HepG2 (cell line): ENCODE data around the gene LRIG1.

Experiments
- EZH2 ChIP-seq: conservative IDR thresholded peaks from 2 replicates; pipeline ENCODE4 v1.6.1; 2012; ENCODE audit warnings: mild to moderate bottlenecking, low read depth, low read length, moderate library complexity
- RAD51 ChIP-seq: fragments of 450-650 bp; IDR thresholded peaks from 2 replicates; pipeline ENCODE4 v1.6.1; 2016; ENCODE audit warnings: borderline replicate concordance
- SMAD3 ChIP-seq: sonication (generic); formaldehyde crosslinking; IDR thresholded peaks from 2 replicates; pipeline ENCODE4 v1.4.0; 2020; ENCODE audit warnings: missing genetic modification reagents
- SP1 ChIP-seq, 2 experiments: fragments of 450-650 bp in 1 of 2; sonication (generic) in 1 of 2; formaldehyde crosslinking in 1 of 2; IDR thresholded peaks; 2 replicates each; pipeline versions ENCODE4 v1.4.0 to v1.6.1; 2016 to 2020; ENCODE audit warnings: missing genetic modification reagents in 1 of 2
- TF ChIP-seq, protein P1 (sequence below): sonication (generic); formaldehyde crosslinking; IDR thresholded peaks from 2 replicates; pipeline ENCODE4 v1.8.0; 2022; ENCODE audit warnings: mild to moderate bottlenecking, missing genetic modification reagents, borderline replicate concordance
- TF ChIP-seq, protein P2 (sequence below): sonication (generic); formaldehyde crosslinking; IDR thresholded peaks from 2 replicates; pipeline ENCODE4 v1.4.0; 2020; ENCODE audit warnings: missing genetic modification reagents, borderline replicate concordance
- TF ChIP-seq, protein P3 (sequence below): sonication (generic); formaldehyde crosslinking; IDR thresholded peaks from 2 replicates; pipeline ENCODE4 v1.5.0; 2020; ENCODE audit warnings: missing genetic modification reagents, mild to moderate bottlenecking, borderline replicate concordance

DNA sequence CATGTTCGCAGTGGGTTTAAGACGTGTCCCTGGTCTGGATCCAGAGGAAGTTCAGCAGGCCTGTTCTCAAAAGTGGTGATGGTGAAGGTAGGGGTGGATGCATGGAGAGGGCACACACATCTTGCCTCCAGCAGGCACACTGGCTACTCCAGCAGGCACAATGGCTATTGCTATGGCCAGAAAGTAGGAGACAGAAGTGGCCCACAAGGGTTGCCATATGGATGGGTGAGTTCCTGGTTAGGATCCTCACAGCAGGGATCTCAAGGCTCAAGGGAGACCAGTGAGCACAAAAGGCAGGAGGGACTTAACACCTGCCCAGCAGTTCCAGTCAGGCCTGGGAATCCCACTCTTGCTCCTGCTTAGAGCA is 107.9 kb downstream of the LRIG1 start:
- TF ChIP-seq SP1 (IDR thresholded peaks at IDR 0.05) (no peak), SP1 (CRISPR knock-in tag; IDR thresholded peaks at IDR 0.05) (no peak), SMAD3 (CRISPR knock-in tag) (no peak), RAD51 (no peak), EZH2 (no peak)
- TF ChIP-seq, protein P1, sequence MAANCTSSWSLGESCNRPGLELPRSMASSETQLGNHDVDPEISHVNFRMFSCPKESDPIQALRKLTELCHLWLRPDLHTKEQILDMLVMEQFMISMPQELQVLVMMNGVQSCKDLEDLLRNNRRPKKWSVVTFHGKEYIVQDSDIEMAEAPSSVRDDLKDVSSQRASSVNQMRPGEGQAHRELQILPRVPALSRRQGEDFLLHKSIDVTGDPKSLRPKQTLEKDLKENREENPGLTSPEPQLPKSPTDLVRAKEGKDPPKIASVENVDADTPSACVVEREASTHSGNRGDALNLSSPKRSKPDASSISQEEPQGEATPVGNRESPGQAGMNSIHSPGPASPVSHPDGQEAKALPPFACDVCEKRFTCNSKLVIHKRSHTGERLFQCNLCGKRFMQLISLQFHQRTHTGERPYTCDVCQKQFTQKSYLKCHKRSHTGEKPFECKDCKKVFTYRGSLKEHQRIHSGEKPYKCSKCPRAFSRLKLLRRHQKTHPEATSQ (CRISPR knock-in tag): no peak
- TF ChIP-seq, protein P2, sequence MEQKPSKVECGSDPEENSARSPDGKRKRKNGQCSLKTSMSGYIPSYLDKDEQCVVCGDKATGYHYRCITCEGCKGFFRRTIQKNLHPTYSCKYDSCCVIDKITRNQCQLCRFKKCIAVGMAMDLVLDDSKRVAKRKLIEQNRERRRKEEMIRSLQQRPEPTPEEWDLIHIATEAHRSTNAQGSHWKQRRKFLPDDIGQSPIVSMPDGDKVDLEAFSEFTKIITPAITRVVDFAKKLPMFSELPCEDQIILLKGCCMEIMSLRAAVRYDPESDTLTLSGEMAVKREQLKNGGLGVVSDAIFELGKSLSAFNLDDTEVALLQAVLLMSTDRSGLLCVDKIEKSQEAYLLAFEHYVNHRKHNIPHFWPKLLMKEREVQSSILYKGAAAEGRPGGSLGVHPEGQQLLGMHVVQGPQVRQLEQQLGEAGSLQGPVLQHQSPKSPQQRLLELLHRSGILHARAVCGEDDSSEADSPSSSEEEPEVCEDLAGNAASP (CRISPR knock-in tag): no peak
- TF ChIP-seq, protein P3, sequence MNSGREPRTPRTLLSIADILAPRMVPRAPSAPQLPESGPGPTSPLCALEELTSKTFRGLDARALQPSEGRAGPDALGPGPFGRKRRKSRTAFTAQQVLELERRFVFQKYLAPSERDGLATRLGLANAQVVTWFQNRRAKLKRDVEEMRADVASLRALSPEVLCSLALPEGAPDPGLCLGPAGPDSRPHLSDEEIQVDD (CRISPR knock-in tag): no peak
